ENCODE results near the gene CFL1. TPM values are rescaled to one million over a fixed set of nuclear protein-coding genes. Genes with fewer than 3 reads are reported as not detected.

Gene CFL1
- total and polyA plus RNA-seq, 10 of the 15 experiments (the other 5 are each of a cell fraction or from before 2014, with no cell fraction given): 164 to 2,994 (median 1,500) TPM

DNA sequence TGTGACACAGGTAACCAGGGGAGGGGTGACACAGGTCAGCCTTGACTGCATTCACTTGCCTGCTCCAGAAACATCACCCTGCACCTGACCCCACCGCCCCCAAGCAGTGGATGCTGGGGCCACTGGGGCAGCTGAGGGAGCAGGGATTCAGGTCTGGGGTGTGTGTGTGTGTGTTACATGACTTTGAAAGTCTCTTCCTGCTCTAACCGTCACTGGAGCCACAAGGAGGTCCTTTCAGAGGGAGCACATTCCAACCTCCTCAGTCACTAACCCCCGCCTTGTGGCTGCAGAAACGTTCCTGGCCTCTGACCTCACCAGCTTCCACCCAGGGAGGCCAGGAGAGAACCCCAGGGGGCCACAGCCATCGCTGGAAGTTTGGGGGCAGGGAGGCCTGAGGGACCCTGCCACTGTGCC lies 45.1 kb upstream of the CFL1 start (continued):
- TF ChIP-seq USF2 (IDR thresholded peaks at IDR 0.05; ENCODE audit: borderline replicate concordance, low read depth, low read length) (no peak), MEF2B (IDR thresholded peaks at IDR 0.05; ENCODE audit: partially characterized antibody, poor library complexity, severe bottlenecking) (no peak)

- intact Hi-C loops (cut with micrococcal nuclease; ENCODE audit: unreplicated experiment) (no loop called here), in situ Hi-C loops (cut with MboI) (no loop called here)
- H3K79me2 ChIP-seq (ENCODE audit: control insufficient read depth, insufficient read depth, low read length): peaks cover 9% of the 10 kb centered on the region
- no peaks in the 10 kb centered on the region for H4K20me1 ChIP-seq (ENCODE audit: control insufficient read depth, insufficient read depth)
- no peaks in the 10 kb centered on the region for H3K9me3 ChIP-seq (replicated peaks; ENCODE audit: control insufficient read depth, insufficient read depth, low read length)
- ChIA-PET RAD21 (ENCODE audit: unreplicated experiment) (interaction anchor here (0.5 to 2.6 kb wide), 4 partner anchors 10 to 200 kb away, joined by 4 to 23 read pairs (median 5); partner anchors contain the start of genes CCDC85B and MUS81), CTCF (interaction anchor here (1.1 to 6.5 kb wide), 5 partner anchors 11 to 87 kb away, joined by 3 to 67 read pairs (median 4); partner anchors contain the start of genes CCDC85B and FIBP), SMC1A (ENCODE audit: uncharacterized antibody, unreplicated experiment) (interaction anchor here (0.7 to 5.6 kb wide), 5 partner anchors 12 to 90 kb away, joined by 3 to 47 read pairs (median 3); partner anchors contain the start of genes CCDC85B and FIBP), POLR2A (interaction anchor here (0.6 to 4.9 kb wide), 6 partner anchors 9 to 227 kb away, joined by 3 to 67 read pairs (median 6); partner anchors contain the start of genes CCDC85B and FIBP)
- no peaks in the 10 kb centered on the region; a peak in 1 of 4 replicates for H3K27me3 ChIP-seq (replicated peaks in 1 of 2; ENCODE audit: control insufficient read depth in 2 of 2, insufficient read depth in 2 of 2, low read length in 1 of 2)
- TF ChIP-seq HDAC6 (IDR thresholded peaks at IDR 0.05; ENCODE audit: unreplicated experiment) (no peak), SREBF2 (IDR thresholded peaks at IDR 0.05; ENCODE audit: low read length) (no peak), MTA3 (IDR thresholded peaks at IDR 0.05; ENCODE audit: borderline replicate concordance, low read length) (no peak), BHLHE40 (IDR thresholded peaks at IDR 0.05; ENCODE audit: borderline replicate concordance in 1 of 2, low read depth in 2 of 2, low read length in 1 of 2) (no peak)
- H3K9ac ChIP-seq (ENCODE audit: control insufficient read depth, insufficient read depth, low read length): no peak overlapping the region
- H3K4me2 ChIP-seq (ENCODE audit: control insufficient read depth, insufficient read depth): peak overlapping the region; percentile 86
- no peak overlapping the region for H3K27ac ChIP-seq (ENCODE audit: control insufficient read depth, insufficient read depth)
- 90% methylated on average over 11 of the region's 11 CpGs for WGBS (ENCODE audit: insufficient coverage, insufficient replicate concordance, low lambda C conversion rate, missing lambda C conversion rate)
- no peak overlapping the region for H2AFZ ChIP-seq (ENCODE audit: control insufficient read depth, low read depth, low read length)
- no peak overlapping the region for H3K4me3 ChIP-seq
- no peak for ATAC-seq
- DNase-seq (ENCODE audit: low read depth, low spot score): no peak
- no TSS peak for BruUV-seq (replicated peaks)
- no peaks in the 10 kb centered on the region for H3K36me3 ChIP-seq (ENCODE audit: control insufficient read depth in 2 of 2, insufficient read depth in 2 of 2, low read length in 1 of 2)
- H3K4me1 ChIP-seq (ENCODE audit: control insufficient read depth, insufficient read depth, low read length): 0 out of 2 replicates have a peak, but pooled peaks cover 6% of the 10 kb centered on the region
- no peak for FAIRE-seq
These were observed 42.9 kb upstream of the CFL1 start for GRCh38 chr11:65900899-65901180.

All from GM12878 (cell line).